Measurements from ENCODE around the gene WASL. TPM values are rescaled to one million over a fixed set of nuclear protein-coding genes. Genes with fewer than 3 reads are reported as not detected.

WASL gene
- polyA plus RNA-seq, 4 donors = 75.9 to 105 (median 95.7) TPM

DNA sequence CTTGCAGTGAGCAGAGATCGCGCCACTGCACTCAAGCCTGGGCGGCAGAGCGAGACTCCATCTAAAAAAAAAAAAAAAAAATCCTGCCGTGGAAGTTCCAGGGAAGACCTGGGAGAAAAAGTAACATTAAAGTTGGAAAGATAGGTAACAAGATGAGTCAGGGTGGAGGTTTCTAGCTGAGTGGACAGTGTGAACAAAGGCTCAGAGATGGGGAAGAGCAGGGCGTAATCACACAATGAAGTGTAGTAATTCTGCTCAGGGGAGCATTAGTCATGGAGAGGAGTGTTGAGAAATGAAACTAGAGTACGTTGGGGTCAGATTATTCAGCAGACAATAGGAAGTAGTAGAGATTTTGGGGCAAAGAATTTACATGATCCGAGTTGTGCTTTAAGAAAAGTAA, 21.6 kb upstream of the WASL start:
- no peak for DNase-seq (ENCODE audit: low read depth in 4 of 4, low spot score in 3 of 4)

DNA sequence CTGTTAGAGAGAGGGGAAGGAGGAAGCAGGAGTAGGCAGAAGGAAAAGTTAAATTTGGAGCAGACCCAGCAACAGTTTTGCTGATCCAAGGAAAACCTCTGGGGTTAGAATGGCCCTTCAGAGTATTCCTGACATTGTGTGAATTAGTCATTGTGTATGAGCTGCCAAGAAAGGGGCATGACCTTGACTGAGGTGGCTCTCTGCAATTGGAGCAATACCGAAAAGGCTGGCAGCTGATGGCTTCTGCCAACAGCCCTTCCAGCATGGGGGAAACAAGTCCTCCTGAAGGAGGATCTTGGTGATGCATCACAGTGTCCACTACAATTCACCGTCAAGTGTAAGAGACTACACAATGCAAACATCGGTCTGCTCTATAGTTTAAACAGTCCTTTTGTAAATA, 20.6 kb upstream of the WASL start:
- DNase-seq (ENCODE audit: low read depth in 4 of 4, low spot score in 3 of 4) = no peak

DNA sequence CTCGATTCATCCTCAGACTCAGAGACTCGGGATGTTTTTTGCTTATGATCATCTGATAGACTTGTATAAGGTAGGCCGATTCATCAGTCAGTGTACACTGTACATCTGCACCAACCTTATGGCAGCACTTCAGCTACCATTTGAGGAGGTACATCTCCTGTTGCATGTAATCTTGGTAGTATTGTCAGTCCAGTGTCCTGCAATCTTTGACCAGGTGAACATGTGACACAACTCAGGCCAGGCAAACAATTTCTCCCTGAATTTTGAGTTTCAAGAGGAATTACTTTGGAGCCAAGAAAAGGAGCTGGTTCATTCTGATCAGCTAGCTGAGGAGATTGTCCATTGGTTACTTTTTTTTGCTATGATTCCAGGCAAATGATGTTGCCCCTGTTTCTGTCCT, 19.7 kb upstream of the WASL start:
- no peak for DNase-seq (ENCODE audit: low read depth in 4 of 4, low spot score in 3 of 4)

DNA sequence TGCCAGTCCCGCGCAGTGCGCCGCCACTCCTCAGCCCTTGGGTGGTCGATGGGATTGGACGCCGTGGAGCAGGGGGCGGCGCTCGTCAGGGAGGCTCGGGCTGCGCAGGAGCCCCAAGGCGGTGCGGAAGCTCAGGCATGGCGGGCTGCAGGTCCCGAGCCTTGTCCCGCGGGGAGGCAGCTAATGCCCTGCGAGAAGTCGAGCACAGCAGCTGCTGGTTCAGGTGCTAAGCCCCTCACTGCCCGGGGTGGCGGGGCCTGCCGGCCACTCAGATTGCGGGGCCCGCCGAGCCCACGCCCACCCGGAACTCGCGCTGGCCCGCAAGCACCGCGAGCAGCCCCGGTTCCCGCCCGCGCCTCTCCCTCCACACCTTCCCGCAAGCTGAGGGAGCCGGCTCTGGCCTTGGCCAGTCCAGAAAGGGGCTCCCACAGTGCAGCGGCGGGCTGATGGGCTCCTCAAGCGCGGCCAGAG, 14.4 kb upstream of the WASL start:
- no peak for DNase-seq (ENCODE audit: low read depth in 4 of 4, low spot score in 3 of 4)

DNA sequence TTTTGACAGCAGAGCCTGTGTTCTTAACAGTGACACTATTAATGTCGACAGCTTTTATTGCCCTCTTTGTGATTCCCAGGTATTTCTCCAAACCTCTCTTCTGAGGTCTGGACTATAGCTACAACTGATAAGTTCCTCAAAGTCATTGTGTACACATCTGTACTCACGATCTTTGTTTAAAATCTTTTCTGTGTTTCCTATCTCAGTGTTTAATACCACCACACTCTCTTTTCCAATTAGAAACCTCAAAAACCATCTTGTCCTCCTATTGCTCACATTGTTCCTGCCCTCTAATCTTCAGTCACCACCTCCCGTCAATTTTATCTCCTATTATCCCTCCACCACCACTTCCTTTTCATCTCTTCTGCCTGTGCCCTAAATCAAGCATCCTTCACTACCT, 12.9 kb upstream of the WASL start:
- DNase-seq (ENCODE audit: low read depth in 4 of 4, low spot score in 3 of 4) = no peak

DNA sequence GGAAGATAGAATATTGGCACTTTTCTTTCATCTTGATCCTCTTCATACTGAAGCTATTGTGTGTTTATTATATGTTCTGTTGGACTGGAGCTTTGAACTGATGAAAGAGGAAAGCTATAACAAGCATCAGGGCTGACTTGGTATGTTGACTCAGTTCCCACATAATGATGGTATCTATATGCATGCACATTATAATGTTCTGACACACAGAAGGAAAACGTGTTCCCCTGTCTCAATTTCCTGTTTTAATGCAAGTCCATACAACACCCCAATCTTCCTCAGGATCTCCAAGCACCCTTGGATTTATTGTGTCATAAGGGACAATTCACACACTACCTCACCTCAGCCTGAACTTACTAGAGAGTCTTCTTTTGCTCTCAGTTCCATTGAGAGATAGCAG, 8.3 kb upstream of the WASL start:
- DNase-seq (ENCODE audit: low read depth in 4 of 4, low spot score in 3 of 4) = no peak

DNA sequence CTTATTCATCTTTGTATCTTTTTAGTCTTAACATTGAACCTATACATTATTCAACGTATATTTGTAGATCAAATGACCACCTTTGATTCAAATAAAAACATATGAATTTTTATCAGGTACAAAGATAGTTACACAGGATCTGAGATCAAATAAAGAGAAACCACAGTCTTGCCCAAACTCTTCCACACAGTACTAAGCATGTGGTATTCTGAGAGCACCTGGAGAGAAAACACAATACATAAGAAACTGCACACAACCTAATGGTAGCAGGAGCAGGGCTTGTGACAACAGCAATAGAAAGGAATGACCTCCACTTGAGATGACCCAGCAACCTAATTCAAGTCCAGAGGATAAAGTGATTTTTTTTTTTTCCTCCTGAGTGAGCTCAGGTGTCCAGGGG, 6.5 kb upstream of the WASL start:
- no peak for DNase-seq (ENCODE audit: low read depth in 4 of 4, low spot score in 3 of 4)

DNA sequence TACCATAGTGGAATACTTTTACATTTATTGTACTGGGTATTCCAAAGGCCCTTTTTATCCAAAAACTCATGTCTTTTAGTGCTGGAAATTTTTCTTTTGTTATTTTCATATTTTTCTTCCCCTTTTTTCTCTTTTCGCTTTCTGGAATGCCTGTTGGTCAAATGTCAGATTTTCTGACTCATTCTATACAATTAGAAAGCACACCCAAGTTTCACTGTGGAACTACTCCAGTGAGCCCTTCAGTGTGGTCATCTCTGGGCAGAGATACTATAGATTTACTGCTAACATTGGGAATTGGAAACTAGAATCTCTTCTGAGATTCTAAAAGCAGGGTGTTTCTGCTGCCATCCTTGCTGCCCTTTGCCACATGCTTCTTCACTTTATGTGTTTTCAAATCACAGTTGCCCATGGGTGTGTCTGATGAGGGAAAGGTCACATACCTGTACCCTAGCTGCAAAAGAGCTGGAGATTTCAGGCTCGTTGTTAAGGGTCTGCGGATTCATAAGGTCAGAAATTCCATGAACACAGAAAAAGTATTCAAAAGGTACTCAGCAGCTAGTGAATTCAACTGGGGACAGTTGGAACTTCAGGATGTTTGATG, 5.6 kb upstream of the WASL start:
- DNase-seq (ENCODE audit: low read depth in 4 of 4, low spot score in 3 of 4) = no peak

DNA sequence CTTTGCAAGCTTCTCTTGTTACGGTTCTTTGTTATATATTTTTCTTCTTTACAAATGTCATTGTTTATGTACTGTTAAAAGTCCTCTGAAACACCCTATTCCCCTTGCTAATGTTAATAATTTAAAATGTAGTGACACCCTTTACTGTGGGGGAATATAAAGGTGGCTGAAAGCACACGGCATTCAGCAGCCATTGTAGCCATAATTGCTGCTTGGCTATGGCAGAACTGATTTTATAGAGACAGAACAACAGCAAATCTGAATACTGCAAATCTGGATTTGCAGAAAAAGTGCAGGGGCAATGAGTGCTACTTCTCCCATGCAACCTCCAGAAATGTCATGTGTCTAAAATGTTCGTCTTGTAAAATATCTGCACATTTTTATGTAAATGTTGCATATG, 3.7 kb upstream of the WASL start:
- DNase-seq (ENCODE audit: low read depth in 4 of 4, low spot score in 3 of 4) = no peak

DNA sequence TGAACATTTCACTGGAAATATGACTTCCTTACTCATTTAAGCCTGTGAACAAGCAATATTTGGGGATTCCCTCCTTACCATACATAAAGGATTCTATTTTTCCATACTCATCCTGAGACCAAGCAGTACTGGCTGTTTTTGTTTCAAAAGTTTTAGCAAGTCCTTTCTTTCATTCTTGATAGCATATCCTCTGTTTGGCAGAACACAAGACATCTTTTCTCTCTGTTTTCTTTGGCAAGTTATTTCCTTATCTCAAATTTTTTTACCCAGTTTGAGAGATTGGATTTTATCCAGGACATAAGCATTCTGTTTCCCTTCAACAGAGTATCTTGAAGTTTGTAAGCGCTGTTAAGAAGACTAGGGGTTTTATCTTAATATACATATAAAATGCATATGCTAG, 3.0 kb upstream of the WASL start:
- no peak for DNase-seq (ENCODE audit: low read depth in 4 of 4, low spot score in 3 of 4)

DNA sequence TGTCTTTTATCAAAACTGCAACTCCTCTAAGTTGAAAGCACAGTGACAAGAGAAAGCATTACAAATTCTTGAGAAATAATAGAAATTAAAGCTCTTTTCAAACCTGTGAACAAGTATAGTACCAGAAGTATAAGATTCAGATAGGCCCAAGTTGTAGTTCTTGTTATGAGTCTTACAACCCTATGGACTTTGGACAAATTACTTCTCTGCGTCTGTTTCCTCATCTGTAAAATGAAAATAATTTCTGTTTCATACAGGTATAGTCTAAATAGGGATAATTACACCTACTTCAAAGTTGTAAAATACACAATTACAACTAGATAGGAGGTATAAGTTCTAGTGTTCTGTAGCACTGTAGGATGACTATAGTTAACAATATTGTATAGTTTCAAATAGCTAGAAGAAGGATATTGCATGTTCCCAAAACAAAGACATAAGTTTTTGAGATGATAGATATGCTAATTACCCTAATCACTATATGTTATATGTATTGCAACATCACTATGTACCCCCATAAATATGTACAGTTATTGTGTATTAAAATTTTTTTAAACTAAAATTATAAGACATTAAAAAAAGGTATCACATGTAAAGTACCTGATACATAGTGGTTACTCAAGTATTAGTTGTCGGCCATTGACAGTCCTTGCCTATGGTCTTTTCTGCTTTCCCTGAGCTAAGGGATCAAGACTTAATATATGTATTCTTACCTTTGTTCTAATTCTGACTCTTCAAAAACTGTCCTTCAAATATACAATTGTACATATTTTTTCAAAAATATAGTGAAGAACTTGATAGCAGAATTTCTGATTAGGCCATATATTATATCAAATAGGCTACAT, 1.8 kb upstream of the WASL start:
- DNase-seq (ENCODE audit: low read depth in 4 of 4, low spot score in 3 of 4) = no peak

DNA sequence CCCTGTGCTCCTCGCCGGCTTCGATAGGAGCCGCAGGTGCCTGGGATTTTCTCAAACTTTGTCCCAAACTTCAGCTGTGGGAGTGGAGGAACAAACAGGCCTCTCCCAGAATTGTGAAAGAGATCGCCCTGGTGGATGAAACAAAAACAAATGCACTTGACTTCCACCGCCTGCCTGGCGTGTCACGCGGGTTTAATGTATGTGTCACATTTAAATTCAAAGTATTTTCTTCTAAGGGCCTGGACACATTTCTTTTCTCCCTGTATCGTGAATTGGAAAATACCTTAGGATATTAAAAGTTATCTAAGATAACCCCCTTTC, 694 bp upstream of the WASL start:
- DNase-seq (ENCODE audit: low read depth in 4 of 4, low spot score in 3 of 4) = no peak

DNA sequence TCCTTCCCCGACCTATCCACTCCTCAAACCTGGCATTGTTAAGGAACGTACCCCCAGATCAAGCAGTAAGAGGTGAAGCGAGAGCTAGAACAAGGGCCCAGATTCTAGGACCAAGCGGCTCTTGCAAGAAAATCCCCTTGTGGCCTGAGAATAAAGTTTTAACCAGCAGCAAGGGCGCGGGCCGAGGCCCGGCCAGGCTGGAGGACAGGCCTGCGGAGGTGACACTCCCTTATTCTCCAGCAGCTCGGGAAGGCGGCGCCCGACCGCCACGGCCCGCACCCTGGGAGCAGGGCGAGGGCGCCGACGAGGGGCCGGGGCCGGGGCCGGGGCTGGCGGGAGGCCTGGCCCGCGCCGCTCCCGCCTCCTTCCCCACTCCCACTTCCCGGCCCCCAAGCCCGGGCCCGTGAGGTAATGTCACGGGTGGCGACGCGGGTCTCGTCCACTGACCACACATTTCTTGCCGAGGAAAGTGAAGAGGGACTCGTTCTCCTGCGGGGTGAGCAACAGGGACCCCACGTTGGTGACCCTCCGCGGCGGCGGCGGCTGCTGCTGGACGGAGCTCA, 551 bp downstream of the WASL start:
- DNase-seq (ENCODE audit: low read depth in 4 of 4, low spot score in 3 of 4) = peak in 2 of 4 donors; percentile 18 to 23

DNA sequence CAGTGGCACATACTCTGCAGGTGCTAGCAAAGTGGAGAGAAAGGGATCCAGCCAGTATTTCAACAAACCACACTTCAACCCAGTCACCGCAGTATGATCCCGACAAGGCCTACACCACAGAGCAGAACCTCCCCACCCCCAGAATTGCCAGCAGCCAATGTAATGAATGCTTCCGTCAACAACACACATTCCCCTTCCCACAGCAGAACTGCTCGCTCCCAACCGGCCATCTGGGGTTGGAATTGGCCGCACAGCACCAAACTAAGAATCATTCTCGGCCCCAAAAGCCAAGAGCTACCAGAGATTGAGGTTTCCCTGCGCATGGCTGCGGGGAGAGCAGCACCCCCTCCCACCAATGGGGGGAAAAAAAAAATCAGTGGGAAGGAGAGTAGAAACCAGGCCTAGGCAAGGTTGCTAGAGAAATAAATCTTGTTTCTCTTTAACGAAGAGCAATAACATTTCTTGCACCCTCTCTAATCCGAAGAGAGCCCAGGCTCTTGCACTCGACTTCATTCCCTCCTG, 1.1 kb downstream of the WASL start:
- peak in 3 of 4 donors; percentile 50 to 71 (median 62) for DNase-seq (ENCODE audit: low read depth in 4 of 4, low spot score in 3 of 4)

DNA sequence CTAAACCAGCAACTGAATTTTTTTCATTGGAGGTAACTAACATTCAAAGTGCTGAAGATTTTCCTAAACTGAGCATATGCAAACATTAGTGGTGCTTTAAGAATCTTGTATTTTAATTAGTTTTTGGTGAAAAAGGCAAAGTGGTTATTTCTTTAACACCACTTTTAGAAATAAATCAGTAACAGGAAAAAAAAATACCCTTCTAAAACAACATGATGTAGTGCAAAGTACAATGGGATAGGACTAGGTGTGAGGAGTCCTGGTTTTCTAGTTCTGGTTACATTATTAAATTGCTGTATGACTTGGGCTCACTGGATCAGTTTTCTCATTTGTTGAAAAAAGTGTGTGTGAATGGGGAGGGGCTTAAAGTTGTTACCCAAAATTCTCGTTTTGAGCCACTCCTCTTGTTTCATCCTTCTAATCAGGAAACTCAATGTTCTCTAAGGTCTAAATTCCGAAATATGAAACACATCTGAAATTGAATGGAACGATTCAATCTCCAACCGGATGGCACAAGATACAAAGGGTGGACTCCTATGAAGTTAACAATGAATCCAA, 1.8 kb downstream of the WASL start:
- DNase-seq (ENCODE audit: low read depth in 4 of 4, low spot score in 3 of 4) = no peak

DNA sequence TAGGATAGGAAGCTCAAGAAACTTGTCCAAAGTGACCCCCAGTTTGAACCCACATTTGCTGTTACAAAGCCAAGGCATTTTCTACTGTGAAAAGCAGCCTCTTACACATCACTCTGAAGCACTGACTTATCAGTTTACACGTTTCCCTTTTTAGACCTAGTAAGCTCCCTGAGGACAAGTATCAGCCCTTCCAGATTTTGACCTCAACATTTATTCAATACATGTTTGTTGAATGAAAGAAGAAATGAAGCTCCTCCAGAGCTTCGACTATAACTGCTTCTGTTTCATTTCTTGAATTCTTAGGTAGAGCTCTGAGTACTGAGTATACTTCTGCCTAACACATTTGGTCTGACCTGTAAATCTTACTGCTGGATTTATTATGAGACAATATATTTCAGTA, 2.7 kb downstream of the WASL start:
- DNase-seq (ENCODE audit: low read depth in 4 of 4, low spot score in 3 of 4) = no peak

DNA sequence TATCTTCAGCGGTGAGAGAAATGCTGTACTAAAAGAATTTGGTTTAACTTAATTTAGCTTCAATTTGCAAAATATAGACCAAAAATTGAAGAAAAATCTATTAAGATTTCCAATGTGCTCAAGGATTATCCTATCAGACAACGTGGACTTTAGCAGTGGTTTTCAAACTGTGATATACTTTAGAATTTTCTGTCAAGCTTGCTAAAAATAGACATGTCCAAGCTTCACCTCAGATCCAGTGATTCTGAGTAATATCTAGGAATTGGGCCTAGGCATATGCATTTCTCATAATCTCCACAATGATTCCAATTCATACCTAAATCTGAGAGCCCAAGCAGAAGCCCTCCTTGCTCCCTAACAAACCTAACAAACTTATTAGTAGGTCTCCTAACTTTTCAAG, 3.4 kb downstream of the WASL start:
- no peak for DNase-seq (ENCODE audit: low read depth in 4 of 4, low spot score in 3 of 4)

DNA sequence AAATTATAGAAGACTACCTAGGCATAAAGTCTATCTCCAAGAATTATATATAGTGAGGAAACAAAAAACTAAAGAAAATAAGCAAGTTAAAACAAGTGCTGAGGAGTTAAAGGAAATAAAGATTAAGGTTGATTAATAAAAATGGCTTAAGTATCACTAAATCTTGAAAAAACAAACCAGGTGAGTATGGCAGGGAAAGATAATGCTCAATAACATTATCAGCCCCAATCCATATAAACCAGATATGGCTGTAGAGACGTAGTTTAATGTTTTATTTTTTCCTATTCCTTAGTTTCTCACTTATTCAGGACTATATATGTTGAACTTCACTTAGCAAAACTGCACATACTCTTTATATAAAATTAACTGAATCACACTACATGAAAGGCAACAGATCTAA, 4.4 kb downstream of the WASL start:
- no peak for DNase-seq (ENCODE audit: low read depth in 4 of 4, low spot score in 3 of 4)

DNA sequence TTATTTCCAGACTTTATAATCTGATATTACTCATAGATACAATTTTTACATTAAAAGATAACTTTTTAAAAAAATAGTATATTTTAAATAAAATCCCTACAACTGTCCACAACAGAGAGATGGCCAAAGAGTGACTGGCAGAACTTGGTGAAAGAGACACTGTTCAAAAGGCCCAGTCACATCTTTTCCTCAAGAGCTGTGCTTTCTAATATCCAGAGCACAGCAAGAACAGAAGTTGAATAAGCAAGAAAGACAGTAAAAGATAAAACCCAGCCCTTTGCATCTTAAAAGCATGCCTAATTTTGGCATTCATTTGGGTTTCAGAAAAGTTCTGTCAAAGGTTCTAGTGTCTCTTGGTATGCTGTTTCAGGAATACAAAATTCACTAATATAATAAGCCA, 6.9 kb downstream of the WASL start:
- no peak for DNase-seq (ENCODE audit: low read depth in 4 of 4, low spot score in 3 of 4)

DNA sequence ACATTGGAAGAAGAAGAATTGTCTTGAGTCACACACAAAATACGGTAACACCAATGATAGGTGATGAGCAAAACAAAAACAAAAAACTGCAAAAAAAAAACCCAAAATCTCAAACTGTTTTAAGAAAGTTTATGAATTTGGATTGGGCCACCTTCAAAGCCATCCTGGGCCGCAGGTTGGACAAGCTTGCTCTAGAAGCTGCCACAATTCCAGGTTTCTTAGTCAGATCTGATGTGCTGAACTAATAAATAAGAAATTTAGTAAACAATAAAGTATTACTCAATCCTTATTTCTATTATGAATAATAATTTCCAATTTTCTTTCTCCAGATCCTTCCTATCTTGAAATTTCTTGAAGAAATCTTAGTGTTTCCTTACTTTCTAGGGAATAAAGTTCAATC, 10.0 kb downstream of the WASL start:
- no peak for DNase-seq (ENCODE audit: low read depth in 4 of 4, low spot score in 3 of 4)

DNA sequence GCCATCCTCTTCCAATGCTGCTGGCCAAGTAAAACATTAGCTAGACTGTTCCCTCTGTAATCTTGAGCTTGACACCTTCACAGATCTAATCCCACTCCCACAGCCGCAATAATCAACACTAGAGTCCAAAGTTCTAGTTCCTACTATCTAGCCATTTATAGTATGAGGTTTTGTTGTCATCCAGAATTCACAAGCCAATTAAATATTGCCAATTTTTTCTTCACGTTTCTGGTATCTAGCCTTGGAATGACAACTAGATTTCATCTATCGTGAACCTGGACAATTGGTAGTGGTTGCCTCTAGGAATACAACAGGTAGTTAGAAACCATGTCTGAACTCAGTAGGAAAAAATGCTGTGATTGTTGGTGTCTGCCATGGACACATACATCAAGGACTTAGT, 10.4 kb downstream of the WASL start:
- DNase-seq (ENCODE audit: low read depth in 4 of 4, low spot score in 3 of 4) = no peak
